LNCaP clone FGC (cell line): ENCODE data around the gene FUZ.
"Not testable (repeated sequence)": the region's sequence is repeated elsewhere in the genome, so short reads cannot be mapped to it uniquely, and the experiment has no call there.

Experiments
- DNase-seq: peaks from one replicate; pipeline ENCODE4 v3.0.0-alpha.2; 2011; ENCODE audit warnings: low read depth
- H3K4me3 ChIP-seq: 2 replicates; pipeline ENCODE4 v1.5.1; 2011; ENCODE audit warnings: mild to moderate bottlenecking, low read depth, low read length, control low read depth
- TF ChIP-seq, protein P1 (sequence below): IDR thresholded peaks from 2 replicates; pipeline ENCODE4 v1.5.1; 2012; ENCODE audit warnings: mild to moderate bottlenecking; ENCODE audit not compliant: control insufficient read depth, insufficient read depth; ENCODE audit errors: extremely low read depth

Gene FUZ

DNA sequence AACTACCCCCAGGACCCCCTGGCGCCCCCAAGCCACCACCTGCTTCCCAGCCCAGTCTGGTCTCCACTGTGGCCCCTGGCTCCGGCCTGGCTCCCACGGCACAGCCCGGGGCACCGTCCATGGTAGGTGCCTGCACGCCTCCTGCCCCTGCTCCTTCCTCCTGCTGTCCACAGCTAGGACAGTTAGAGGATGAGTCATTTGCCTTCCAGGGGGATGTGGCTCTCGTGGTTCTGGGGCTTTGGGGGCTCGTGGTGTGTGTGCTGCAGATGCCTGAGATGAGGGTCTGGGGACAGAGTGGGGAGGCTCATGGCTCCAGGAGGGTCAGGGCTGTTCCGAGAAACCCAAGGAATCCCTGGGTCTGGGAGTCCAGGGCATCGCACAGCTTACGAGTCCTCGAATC lies 17.7 kb upstream of the FUZ start:
- TF ChIP-seq, protein P1, sequence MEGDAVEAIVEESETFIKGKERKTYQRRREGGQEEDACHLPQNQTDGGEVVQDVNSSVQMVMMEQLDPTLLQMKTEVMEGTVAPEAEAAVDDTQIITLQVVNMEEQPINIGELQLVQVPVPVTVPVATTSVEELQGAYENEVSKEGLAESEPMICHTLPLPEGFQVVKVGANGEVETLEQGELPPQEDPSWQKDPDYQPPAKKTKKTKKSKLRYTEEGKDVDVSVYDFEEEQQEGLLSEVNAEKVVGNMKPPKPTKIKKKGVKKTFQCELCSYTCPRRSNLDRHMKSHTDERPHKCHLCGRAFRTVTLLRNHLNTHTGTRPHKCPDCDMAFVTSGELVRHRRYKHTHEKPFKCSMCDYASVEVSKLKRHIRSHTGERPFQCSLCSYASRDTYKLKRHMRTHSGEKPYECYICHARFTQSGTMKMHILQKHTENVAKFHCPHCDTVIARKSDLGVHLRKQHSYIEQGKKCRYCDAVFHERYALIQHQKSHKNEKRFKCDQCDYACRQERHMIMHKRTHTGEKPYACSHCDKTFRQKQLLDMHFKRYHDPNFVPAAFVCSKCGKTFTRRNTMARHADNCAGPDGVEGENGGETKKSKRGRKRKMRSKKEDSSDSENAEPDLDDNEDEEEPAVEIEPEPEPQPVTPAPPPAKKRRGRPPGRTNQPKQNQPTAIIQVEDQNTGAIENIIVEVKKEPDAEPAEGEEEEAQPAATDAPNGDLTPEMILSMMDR: no peak
- no peak for DNase-seq
- H3K4me3 ChIP-seq: no peak overlapping the region

DNA sequence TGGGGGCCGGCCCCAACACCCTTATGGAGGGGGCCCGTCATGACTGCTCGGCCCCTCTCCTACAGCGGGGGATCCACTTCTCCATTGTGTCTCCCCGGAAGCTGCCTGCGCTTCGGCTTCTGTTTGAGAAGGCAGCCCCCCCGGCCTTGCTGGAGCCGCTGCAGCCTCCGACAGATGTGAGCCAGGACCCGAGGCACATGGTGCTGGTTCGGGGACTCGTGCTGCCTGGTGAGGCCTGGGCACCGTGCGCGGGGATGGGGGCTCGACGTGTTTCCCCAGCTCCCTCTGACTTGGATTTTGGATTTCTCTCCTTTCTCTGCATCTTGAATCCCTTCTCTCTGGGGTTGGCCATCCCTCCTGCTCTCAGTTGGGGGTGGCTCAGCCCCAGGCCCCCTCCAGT lies 16.6 kb upstream of the FUZ start:
- no peak overlapping the region for H3K4me3 ChIP-seq
- DNase-seq: no peak
- TF ChIP-seq, protein P1: no peak

DNA sequence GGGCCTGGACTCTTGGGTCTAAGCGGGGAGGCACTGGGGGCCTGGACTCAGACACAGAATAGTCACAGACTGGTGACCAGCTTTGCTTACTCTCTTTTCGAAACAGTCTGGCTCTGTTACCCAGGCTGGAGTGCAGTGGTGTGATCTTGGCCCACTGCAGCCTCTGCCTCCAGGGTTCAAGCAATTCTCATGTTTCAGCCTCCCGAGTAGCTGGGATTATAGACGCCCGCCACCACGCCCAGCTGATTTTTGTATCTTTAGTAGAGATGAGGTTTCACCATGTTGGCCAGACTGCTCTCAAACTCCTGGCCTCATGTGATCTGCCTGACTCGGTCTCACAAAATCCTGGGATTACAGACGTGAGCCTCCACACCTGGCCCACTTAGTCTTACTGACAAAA lies 16.1 kb upstream of the FUZ start:
- no peak overlapping the region for H3K4me3 ChIP-seq
- DNase-seq: no peak
- TF ChIP-seq, protein P1: no peak

DNA sequence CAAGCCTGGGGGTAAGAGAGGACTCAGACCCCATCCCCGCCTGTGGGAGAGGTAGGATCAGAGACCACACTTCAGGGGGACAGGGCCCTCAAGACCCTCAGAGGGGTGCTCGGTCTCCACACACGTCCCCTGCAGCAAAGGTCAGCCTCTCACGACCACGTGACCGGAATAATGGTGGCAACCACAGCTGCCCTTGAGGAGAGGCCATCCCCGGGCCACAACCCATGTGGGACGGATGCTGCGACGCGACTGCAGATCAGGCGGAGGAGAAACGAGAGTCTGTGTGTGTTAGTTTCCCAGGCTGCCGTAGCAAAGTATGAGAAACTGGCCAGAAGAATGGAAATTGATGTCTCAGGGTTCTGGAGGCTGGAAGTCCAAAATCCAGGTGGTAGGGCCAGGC lies 13.9 kb upstream of the FUZ start:
- H3K4me3 ChIP-seq: no peak overlapping the region
- no peak for DNase-seq
- TF ChIP-seq, protein P1: no peak

DNA sequence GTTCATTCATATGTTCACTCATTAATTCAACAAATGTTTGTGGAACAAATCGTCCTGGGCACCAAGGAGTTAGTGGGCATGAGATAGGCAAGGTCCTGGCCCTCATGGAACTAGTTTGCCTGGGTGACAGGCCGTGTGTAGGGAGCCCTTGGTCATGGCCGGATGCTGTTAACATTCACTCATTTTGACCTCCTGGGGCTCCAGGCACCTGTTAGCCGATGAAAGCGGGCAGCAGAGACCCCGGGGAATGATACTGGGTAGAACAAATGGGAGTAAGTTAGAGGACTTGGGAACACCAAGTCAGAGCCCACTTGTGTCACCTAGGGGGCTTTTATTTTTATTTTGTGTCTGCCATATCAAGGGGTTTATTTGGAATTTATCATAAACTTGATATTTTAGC lies 11.6 kb upstream of the FUZ start:
- TF ChIP-seq, protein P1: no peak
- no peak for DNase-seq
- no peak overlapping the region for H3K4me3 ChIP-seq

DNA sequence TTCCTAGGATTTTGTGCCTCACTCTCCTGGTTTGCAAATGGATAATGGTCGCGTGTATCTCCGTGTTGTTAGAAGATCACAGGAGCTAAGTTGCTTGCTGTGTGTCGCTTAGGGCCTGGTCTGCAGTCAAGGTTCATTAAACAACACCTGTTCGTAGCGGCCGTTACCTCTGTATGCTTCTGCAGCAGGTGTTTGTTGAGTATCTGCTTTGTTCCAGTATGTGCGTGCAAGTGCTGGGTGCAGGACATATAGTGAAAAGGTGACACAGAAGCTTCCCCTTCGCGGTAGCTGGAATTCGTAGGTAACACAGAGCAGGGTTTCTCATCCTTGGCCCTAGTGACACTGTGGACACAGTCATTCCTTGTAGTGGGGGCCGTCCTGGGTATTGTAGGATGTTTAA lies 10.4 kb upstream of the FUZ start:
- H3K4me3 ChIP-seq: no peak overlapping the region
- DNase-seq: no peak
- TF ChIP-seq, protein P1: no peak

DNA sequence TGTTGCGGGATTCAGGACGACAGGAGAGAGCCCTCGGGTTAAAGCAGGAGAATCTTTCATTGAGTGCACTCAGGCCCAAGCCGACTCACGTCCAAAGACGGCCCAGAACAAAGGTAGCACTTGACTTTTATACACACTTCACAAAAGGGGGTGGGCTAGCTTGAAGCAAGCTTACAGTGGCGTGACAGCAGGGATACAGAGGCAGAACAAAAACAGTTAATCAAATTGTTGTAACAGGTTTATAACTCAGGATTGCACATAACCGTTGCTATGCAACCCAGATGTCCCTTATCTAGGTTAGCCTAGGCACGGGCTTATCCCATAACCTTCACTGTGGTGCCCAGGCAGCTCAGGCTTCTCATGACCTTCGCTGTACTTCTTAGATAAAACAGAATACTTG lies 7.0 kb upstream of the FUZ start:
- no peak overlapping the region for H3K4me3 ChIP-seq
- TF ChIP-seq, protein P1: no peak
- no peak for DNase-seq

DNA sequence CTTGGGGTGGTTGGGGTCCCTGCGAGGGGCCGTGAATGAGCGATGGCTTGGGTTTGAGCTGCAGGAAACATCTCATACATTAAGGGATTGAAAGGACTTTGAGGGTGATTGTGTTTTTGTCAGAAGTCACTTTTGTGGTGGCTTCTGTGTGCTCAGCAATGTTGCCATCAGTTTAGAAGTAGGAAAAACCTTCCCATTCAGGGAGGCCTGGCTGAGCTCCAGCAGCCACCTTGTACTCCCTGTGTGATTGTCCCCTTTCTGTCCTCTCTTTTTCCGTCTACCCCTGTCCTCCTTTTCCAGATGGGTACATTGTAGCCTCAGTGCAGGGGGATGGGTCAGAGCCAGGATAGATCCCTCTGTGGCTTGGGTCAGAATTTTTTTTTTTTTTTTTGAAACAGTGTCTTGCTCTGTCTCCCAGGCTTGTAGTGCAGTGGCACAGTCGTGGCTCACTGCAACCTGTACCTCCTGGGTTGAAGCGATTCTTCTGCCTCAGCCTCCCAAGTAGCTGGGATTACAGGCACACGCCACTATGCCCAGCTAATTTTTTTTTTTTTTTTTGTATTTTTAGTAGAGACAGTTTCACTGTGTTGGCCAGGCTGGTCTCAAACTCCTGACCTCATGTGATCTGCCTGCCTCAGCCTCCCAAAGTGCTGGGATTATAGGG lies 6.5 kb upstream of the FUZ start:
- H3K4me3 ChIP-seq: peak overlapping the region; percentile 94
- DNase-seq: not testable (repeated sequence)
